Measurements from ENCODE around the gene ZNF540. TPM values are rescaled to one million over a fixed set of nuclear protein-coding genes. Genes with fewer than 3 reads are reported as not detected.

The ZNF540 gene
- total RNA-seq (1 to 10 TPM; 7.5 to 9.8 TPM), total RNA-seq (14.2 to 20.9 reads per million in 2 donors)

- peak; percentile 76 to 83 (median 79) for DNase-seq
- no peaks in the 10 kb centered on the region for H3K27me3 Mint-ChIP-seq
- peak; percentile 97 for ATAC-seq
- H3K27ac Mint-ChIP-seq: peak within 1 kb of the TSS; percentile 98
- H3K4me3 Mint-ChIP-seq: peak within 1 kb of the TSS; percentile 98
- peaks cover 27% of the 10 kb centered on the region for H3K4me1 Mint-ChIP-seq
- no peaks in the 10 kb centered on the region for H3K9me3 ChIP-seq (ENCODE audit: control insufficient read depth, low read length, poor library complexity, severe bottlenecking)
- H3K36me3 Mint-ChIP-seq (ENCODE audit: low read depth): peaks cover 3% of the 10 kb centered on the region
Measured at GRCh38 chr19:37594304-37594981, at the start of gene ZNF540, which contains the start of gene ZNF571. ZNF540 (plus strand) TSS chr19:37594876; CDS start chr19:37598448, 3,572 bp downstream. ZNF571 (minus strand) TSS chr19:37594792; CDS start chr19:37586676, 8,116 bp downstream.

DNA sequence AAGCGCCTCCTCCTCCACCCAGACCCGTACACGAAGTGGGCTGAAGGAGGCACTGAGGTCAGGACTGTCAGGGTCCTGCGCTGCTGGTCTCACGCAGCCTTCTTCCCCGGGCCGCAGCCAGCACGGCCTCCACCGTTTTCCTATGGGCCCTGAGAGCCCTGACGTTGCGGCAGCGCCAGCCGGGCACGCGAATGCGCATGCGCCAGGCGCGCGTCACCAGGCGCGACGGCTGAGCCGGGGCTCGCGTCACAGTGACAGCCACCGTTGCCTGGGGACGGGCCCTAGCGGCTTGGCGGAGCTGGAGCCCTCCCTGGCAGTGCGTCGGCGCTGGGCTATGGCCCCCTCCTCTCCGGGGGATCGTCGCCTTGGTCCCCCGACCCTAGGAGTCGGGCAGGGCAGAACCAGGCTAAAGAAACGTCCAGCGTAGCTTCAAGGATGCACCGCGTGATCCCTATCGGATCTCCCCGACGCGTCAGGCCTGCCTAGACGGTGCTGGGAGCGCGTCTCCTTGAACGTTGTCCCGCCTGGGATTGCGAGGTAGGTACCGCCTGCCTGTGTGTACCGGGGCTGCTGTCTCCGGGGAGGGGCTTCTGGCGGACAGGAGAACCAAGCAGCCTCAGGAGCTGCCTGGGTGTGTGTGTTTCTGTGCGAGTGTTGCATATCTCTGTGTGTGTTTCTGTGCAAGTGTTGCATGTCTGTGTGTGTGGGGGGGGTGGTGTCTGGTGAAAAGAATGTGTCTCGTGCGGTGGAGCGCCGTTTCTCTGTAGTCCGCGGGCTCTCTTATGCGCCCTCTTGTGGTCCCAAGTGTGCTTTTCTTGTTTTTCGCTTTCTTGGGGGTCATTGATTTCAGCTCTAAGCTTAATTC lies 43.3 kb upstream of the ZNF540 start:
- H3K9me3 ChIP-seq (ENCODE audit: control insufficient read depth, low read length, poor library complexity, severe bottlenecking): peaks cover 11% of the 10 kb centered on the region
- H3K27ac Mint-ChIP-seq: peak overlapping the region; percentile 85
- peak; percentile 88 for ATAC-seq

DNA sequence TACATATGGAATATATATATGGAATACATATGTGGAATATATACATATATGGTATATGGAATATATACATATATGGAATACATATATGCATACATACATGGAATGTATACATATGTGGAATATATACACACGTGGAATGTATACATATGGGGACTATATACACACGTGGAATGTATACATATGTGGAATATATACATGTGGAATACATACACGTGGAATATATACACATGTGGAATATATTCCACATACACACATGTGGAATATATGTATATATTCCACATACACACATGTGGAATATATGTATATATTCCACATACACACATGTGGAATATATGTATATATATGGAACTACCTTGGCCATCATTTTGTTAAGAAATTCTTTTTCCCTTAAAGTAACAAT lies 31.2 kb upstream of the ZNF540 start:
- Mint-ChIP-seq H3K27ac (no peak overlapping the region), H3K36me3 (ENCODE audit: low read depth) (peaks cover 2% of the 10 kb centered on the region), H3K4me3 (no peak overlapping the region), H3K4me1 (no peaks in the 10 kb centered on the region), H3K27me3 (no peaks in the 10 kb centered on the region)
- DNase-seq: no peak
- H3K9me3 ChIP-seq (ENCODE audit: control insufficient read depth, low read length, poor library complexity, severe bottlenecking): peaks cover 56% of the 10 kb centered on the region
- no peak for ATAC-seq

More for the DNA sequence above, 43.3 kb upstream of the ZNF540 start:
- Mint-ChIP-seq H3K4me3 (peak overlapping the region; percentile 86), H3K36me3 (ENCODE audit: low read depth) (peaks cover 2% of the 10 kb centered on the region), H3K27me3 (no peaks in the 10 kb centered on the region), H3K4me1 (no peaks in the 10 kb centered on the region)
- DNase-seq: peak; percentile 46 to 54 (median 47)

GRCh38 chr19:37564624-37565369 lies 29.9 kb upstream of the ZNF540 start:
- no peak overlapping the region for H3K27ac Mint-ChIP-seq
- ATAC-seq (no peak), DNase-seq (no peak)
- H3K36me3 Mint-ChIP-seq (ENCODE audit: low read depth): peaks cover 2% of the 10 kb centered on the region
- no peaks in the 10 kb centered on the region for H3K27me3 Mint-ChIP-seq
- H3K4me1 Mint-ChIP-seq: no peaks in the 10 kb centered on the region
- H3K9me3 ChIP-seq (ENCODE audit: control insufficient read depth, low read length, poor library complexity, severe bottlenecking): peaks cover 66% of the 10 kb centered on the region
- H3K4me3 Mint-ChIP-seq: no peak overlapping the region

GRCh38 chr19:37565370-37565669 lies 29.4 kb upstream of the ZNF540 start:
- Mint-ChIP-seq H3K27me3 (no peaks in the 10 kb centered on the region), H3K36me3 (ENCODE audit: low read depth) (peaks cover 3% of the 10 kb centered on the region), H3K27ac (no peak overlapping the region), H3K4me3 (no peak overlapping the region), H3K4me1 (no peaks in the 10 kb centered on the region)
- ATAC-seq (no peak), DNase-seq (no peak)
- peaks cover 67% of the 10 kb centered on the region for H3K9me3 ChIP-seq (ENCODE audit: control insufficient read depth, low read length, poor library complexity, severe bottlenecking)

DNA sequence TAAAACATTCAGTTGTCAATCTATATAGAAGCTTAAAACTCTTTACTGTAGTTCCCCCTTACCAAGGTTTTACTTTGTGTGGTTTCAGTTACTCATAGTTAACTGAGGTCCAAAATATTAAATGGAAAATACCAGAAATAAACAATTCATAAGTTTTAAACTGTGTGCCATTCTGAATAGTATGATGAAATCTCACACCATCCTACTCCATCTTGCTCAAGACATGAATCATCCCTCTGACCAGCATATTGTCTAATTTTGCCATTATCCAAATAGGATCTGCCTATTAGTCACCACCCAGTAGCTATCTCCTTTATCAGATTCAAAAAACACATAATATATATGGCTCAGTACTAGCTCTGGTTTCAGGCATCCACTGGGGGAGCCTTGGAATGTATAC lies 22.5 kb upstream of the ZNF540 start:
- H3K4me1 Mint-ChIP-seq: no peaks in the 10 kb centered on the region
- no peaks in the 10 kb centered on the region for H3K27me3 Mint-ChIP-seq
- H3K9me3 ChIP-seq (ENCODE audit: control insufficient read depth, low read length, poor library complexity, severe bottlenecking): peaks cover 55% of the 10 kb centered on the region
- H3K36me3 Mint-ChIP-seq (ENCODE audit: low read depth): peaks cover 10% of the 10 kb centered on the region
- no peak overlapping the region for H3K4me3 Mint-ChIP-seq
- DNase-seq (no peak), ATAC-seq (no peak)
- no peak overlapping the region for H3K27ac Mint-ChIP-seq

GRCh38 chr19:37583340-37583739 lies 11.3 kb upstream of the ZNF540 start:
- no peaks in the 10 kb centered on the region for H3K27me3 Mint-ChIP-seq
- H3K4me1 Mint-ChIP-seq: no peaks in the 10 kb centered on the region
- H3K9me3 ChIP-seq (ENCODE audit: control insufficient read depth, low read length, poor library complexity, severe bottlenecking): peaks cover 39% of the 10 kb centered on the region
- DNase-seq: no peak
- H3K4me3 Mint-ChIP-seq: no peak overlapping the region
- no peak for ATAC-seq
- peaks cover 9% of the 10 kb centered on the region for H3K36me3 Mint-ChIP-seq (ENCODE audit: low read depth)
- no peak overlapping the region for H3K27ac Mint-ChIP-seq

- no peaks in the 10 kb centered on the region for H3K27me3 Mint-ChIP-seq
- H3K27ac Mint-ChIP-seq: peak overlapping the region; percentile 98
- ATAC-seq: peak; percentile 56
- H3K4me3 Mint-ChIP-seq: peak overlapping the region; percentile 98
- H3K9me3 ChIP-seq (ENCODE audit: control insufficient read depth, low read length, poor library complexity, severe bottlenecking): no peaks in the 10 kb centered on the region
- H3K36me3 Mint-ChIP-seq (ENCODE audit: low read depth): peaks cover 3% of the 10 kb centered on the region
- H3K4me1 Mint-ChIP-seq: peaks cover 27% of the 10 kb centered on the region
- no peak for DNase-seq
Measured at GRCh38 chr19:37593996-37594303, 726 bp upstream of the ZNF540 start.

GRCh38 chr19:37594982-37595382 lies 306 bp downstream of the ZNF540 start:
- peak overlapping the region; percentile 98 for H3K27ac Mint-ChIP-seq
- H3K27me3 Mint-ChIP-seq: no peaks in the 10 kb centered on the region
- H3K36me3 Mint-ChIP-seq (ENCODE audit: low read depth): peaks cover 3% of the 10 kb centered on the region
- H3K4me3 Mint-ChIP-seq: peak overlapping the region; percentile 98
- H3K4me1 Mint-ChIP-seq: peaks cover 27% of the 10 kb centered on the region
- peak; percentile 50 for ATAC-seq
- no peaks in the 10 kb centered on the region for H3K9me3 ChIP-seq (ENCODE audit: control insufficient read depth, low read length, poor library complexity, severe bottlenecking)
- peak; percentile 24 to 44 (median 38) for DNase-seq

GRCh38 chr19:37635076-37636056 lies 40.7 kb downstream of the ZNF540 start:
- peaks cover 29% of the 10 kb centered on the region for H3K9me3 ChIP-seq (ENCODE audit: control insufficient read depth, low read length, poor library complexity, severe bottlenecking)
- DNase-seq: no peak
- H3K4me3 Mint-ChIP-seq: no peak overlapping the region
- ATAC-seq: no peak
- H3K27me3 Mint-ChIP-seq: no peaks in the 10 kb centered on the region
- H3K27ac Mint-ChIP-seq: no peak overlapping the region
- H3K36me3 Mint-ChIP-seq (ENCODE audit: low read depth): peaks cover 4% of the 10 kb centered on the region
- no peaks in the 10 kb centered on the region for H3K4me1 Mint-ChIP-seq

DNA sequence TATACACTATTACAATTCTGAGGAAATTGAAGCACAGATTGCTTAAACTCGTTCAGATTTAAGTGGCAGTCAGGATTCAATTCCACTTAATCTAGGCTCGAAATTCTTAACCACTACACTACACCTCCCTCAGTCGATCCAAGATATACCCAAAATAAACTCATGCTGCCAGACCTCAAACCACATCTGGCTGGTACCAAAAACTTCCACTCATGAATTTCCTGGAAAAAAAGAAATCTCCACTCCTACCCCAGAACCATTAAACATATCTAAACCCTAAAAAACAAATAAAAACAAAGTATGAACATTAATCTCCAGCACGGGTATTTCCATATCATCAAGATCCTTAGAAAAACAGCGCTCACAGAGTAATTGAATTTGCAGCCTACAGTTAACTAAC lies 59.4 kb downstream of the ZNF540 start:
- no peaks in the 10 kb centered on the region for H3K9me3 ChIP-seq (ENCODE audit: control insufficient read depth, low read length, poor library complexity, severe bottlenecking)
- peaks cover 21% of the 10 kb centered on the region for H3K4me1 Mint-ChIP-seq
- H3K4me3 Mint-ChIP-seq: peak overlapping the region; percentile 96
- DNase-seq (no peak), ATAC-seq (no peak)
- H3K27me3 Mint-ChIP-seq: no peaks in the 10 kb centered on the region
- peaks cover 3% of the 10 kb centered on the region for H3K36me3 Mint-ChIP-seq (ENCODE audit: low read depth)
- H3K27ac Mint-ChIP-seq: peak overlapping the region; percentile 94

DNA sequence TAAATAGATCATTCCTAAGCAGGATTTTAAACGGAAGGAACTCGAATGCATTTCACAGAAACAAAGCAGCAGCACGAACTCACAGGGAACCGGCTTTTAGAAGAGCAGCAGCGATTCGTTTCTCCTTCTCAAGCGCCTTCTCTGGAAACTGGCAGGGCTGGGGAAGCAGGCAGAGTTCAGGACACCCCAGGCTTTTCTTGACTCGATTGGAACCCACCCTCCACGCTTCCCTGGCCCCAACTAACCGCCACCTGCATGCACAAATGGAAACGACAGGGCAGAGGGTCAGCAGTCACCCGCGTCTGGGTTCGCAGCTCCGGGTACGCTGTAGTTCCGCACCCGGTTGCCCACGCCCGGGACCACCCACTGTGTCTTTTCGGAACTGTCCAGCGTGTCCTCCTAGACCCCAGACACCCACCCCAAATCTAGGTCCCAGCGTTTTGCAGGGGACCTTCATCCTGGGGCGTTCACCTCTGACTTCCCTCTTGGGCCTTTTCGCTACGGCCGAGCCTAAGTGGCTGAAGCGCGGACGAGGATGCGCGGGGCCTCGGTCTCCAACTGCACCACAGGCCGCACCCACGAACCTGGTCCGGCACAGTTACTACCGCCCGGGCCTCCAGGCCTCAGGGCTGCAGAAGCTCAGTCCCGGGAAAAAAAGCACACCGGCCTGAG lies 60.1 kb downstream of the ZNF540 start:
- H3K27me3 Mint-ChIP-seq: no peaks in the 10 kb centered on the region

More for the DNA sequence above, 60.1 kb downstream of the ZNF540 start:
- DNase-seq: no peak
- Mint-ChIP-seq H3K4me1 (peaks cover 21% of the 10 kb centered on the region), H3K4me3 (peak overlapping the region; percentile 96), H3K27ac (peak overlapping the region; percentile 94), H3K36me3 (ENCODE audit: low read depth) (peaks cover 4% of the 10 kb centered on the region)
- no peaks in the 10 kb centered on the region for H3K9me3 ChIP-seq (ENCODE audit: control insufficient read depth, low read length, poor library complexity, severe bottlenecking)
- peak; percentile 2 for ATAC-seq
